WTC11 (cell line): ENCODE data around the gene CCSER2. TPM values are rescaled to one million over a fixed set of nuclear protein-coding genes. Genes with fewer than 3 reads are reported as not detected.

Experiments used
- ATAC-seq: fragments of 200-7000 bp; cut with Tn5 transposase; 2 replicates; pipeline ENCODE4 v1.10.0; 2021; ENCODE audit warnings: mild to moderate bottlenecking, moderate library complexity
- CTCF ChIA-PET: fragments of 300-600 bp; sonication (Branson Sonifier 250); formaldehyde crosslinking; loops from one replicate; lab custom pipeline; 2021; ENCODE audit warnings: antibody characterized with exemption; lab: Charles Lee
- POLR2A ChIA-PET: fragments of 350-600 bp; sonication (Branson Sonifier 250); formaldehyde crosslinking; loops from one replicate; lab custom pipeline; 2021; ENCODE audit warnings: antibody characterized with exemption; lab: Charles Lee
- DNase-seq: peaks from one replicate; pipeline ENCODE4 v3.0.0; 2021; ENCODE audit warnings: low spot score
- H3K27ac Mint-ChIP-seq: 2 replicates; pipeline ENCODE4 v1.8.0; 2021; ENCODE audit warnings: mixed read lengths
- H3K27me3 Mint-ChIP-seq: 2 replicates; pipeline ENCODE4 v1.8.0; 2021; ENCODE audit warnings: low read depth, mild to moderate bottlenecking, moderate library complexity, mixed read lengths
- H3K36me3 Mint-ChIP-seq: 2 replicates; pipeline ENCODE4 v1.8.0; 2021; ENCODE audit warnings: mixed read lengths
- H3K4me1 Mint-ChIP-seq: 2 replicates; pipeline ENCODE4 v1.8.0; 2022; ENCODE audit warnings: mixed read lengths
- H3K4me3 Mint-ChIP-seq: 2 replicates; pipeline ENCODE4 v1.8.0; 2021; ENCODE audit warnings: mild to moderate bottlenecking, moderate library complexity, mixed read lengths
- H3K9me3 Mint-ChIP-seq: 2 replicates; pipeline ENCODE4 v1.8.0; 2021; ENCODE audit warnings: mixed read lengths
- CREB1 ChIP-seq: sonication (generic); formaldehyde crosslinking; IDR thresholded peaks from 2 replicates; pipeline ENCODE4 v1.8.0; 2023; ENCODE audit warnings: mild to moderate bottlenecking, missing genetic modification reagents
- CTCF ChIP-seq: fragments of 200-600 bp; IDR thresholded peaks from 2 replicates; pipeline ENCODE4 v1.8.0; 2022; ENCODE audit warnings: antibody characterized with exemption
- E2F1 ChIP-seq: sonication (generic); formaldehyde crosslinking; IDR thresholded peaks from 2 replicates; pipeline ENCODE4 v1.8.0; 2022; ENCODE audit warnings: mild to moderate bottlenecking, missing genetic modification reagents
- ERG ChIP-seq: fragments of 250-450 bp; sonication (Bioruptor Pico); IDR thresholded peaks from 2 replicates; pipeline ENCODE4 v1.8.0; 2021; ENCODE audit warnings: mild to moderate bottlenecking
- FOXJ3 ChIP-seq: sonication (generic); formaldehyde crosslinking; IDR thresholded peaks from 2 replicates; pipeline ENCODE4 v1.9.0; 2021; ENCODE audit warnings: missing genetic modification reagents, mild to moderate bottlenecking, borderline replicate concordance
- FOXK1 ChIP-seq: sonication (generic); formaldehyde crosslinking; IDR thresholded peaks from 2 replicates; pipeline ENCODE4 v1.8.0; 2022; ENCODE audit warnings: mild to moderate bottlenecking, moderate library complexity, missing genetic modification reagents
- IRF1 ChIP-seq: sonication (generic); formaldehyde crosslinking; IDR thresholded peaks from 2 replicates; pipeline ENCODE4 v1.8.0; 2023; ENCODE audit warnings: missing genetic modification reagents
- IRF2 ChIP-seq: sonication (generic); formaldehyde crosslinking; IDR thresholded peaks from 2 replicates; pipeline ENCODE4 v1.8.0; 2022; ENCODE audit warnings: low read depth, missing genetic modification reagents, borderline replicate concordance
- JUN ChIP-seq: sonication (generic); formaldehyde crosslinking; IDR thresholded peaks from 2 replicates; pipeline ENCODE4 v1.8.0; 2023; ENCODE audit warnings: mild to moderate bottlenecking, missing genetic modification reagents
- KAT7 ChIP-seq: sonication (generic); formaldehyde crosslinking; IDR thresholded peaks from 2 replicates; pipeline ENCODE4 v1.8.1; 2023; ENCODE audit warnings: missing genetic modification reagents, mild to moderate bottlenecking, borderline replicate concordance
- MLX ChIP-seq: sonication (generic); formaldehyde crosslinking; IDR thresholded peaks from 2 replicates; pipeline ENCODE4 v1.8.1; 2023; ENCODE audit warnings: mild to moderate bottlenecking, missing genetic modification reagents, moderate library complexity
- MXD4 ChIP-seq: fragments of 250-450 bp; sonication (Bioruptor Pico); IDR thresholded peaks from 2 replicates; pipeline ENCODE4 v1.8.0; 2021; ENCODE audit warnings: mild to moderate bottlenecking, moderate library complexity, borderline replicate concordance
- MYBL2 ChIP-seq: sonication (generic); formaldehyde crosslinking; IDR thresholded peaks from 2 replicates; pipeline ENCODE4 v1.8.1; 2023; ENCODE audit warnings: mild to moderate bottlenecking, moderate library complexity, missing genetic modification reagents
- NFATC4 ChIP-seq: fragments of 250-450 bp; sonication (Bioruptor Pico); IDR thresholded peaks from 2 replicates; pipeline ENCODE4 v1.9.0; 2021; ENCODE audit warnings: mild to moderate bottlenecking
- PRRX2 ChIP-seq: fragments of 250-450 bp; sonication (Bioruptor Pico); IDR thresholded peaks from 2 replicates; pipeline ENCODE4 v1.8.0; 2021; ENCODE audit warnings: mild to moderate bottlenecking
- RORB ChIP-seq: fragments of 250-450 bp; sonication (Bioruptor Pico); IDR thresholded peaks from 2 replicates; pipeline ENCODE4 v1.9.0; 2021; ENCODE audit warnings: mild to moderate bottlenecking
- SOX15 ChIP-seq: fragments of 250-450 bp; sonication (Bioruptor Pico); IDR thresholded peaks from 2 replicates; pipeline ENCODE4 v1.9.0; 2021; ENCODE audit warnings: mild to moderate bottlenecking
- ZBTB21 ChIP-seq: sonication (generic); formaldehyde crosslinking; IDR thresholded peaks from 2 replicates; pipeline ENCODE4 v1.8.1; 2023; ENCODE audit warnings: mild to moderate bottlenecking, missing genetic modification reagents, borderline replicate concordance
- ZNF232 ChIP-seq: sonication (generic); formaldehyde crosslinking; IDR thresholded peaks from 2 replicates; pipeline ENCODE4 v1.8.0; 2022; ENCODE audit warnings: mild to moderate bottlenecking, missing genetic modification reagents
- ZNF317 ChIP-seq: sonication (generic); formaldehyde crosslinking; IDR thresholded peaks from 2 replicates; pipeline ENCODE4 v1.8.1; 2023; ENCODE audit warnings: low read depth, mild to moderate bottlenecking, moderate library complexity, missing genetic modification reagents, borderline replicate concordance
- total RNA-seq: library from RNA; stranded (reverse); gene quantifications from 3 replicates; pipeline ENCODE4 v1.2.3, GENCODE V29; 2021

The CCSER2 gene
- total RNA-seq, 1 experiment from 2014 or later, result 30.6 TPM

GRCh38 chr10:84348860-84349259 lies 20.5 kb downstream of the CCSER2 start (continued):
- no peak for TF ChIP-seq FOXJ3 (CRISPR knock-in tag)
- TF ChIP-seq, all 79 proteins: peak for 0

- Mint-ChIP-seq H3K27ac (no peak overlapping the region), H3K9me3 (peaks cover 12% of the 10 kb centered on the region), H3K4me3 (no peak overlapping the region)
- CTCF ChIA-PET, result interaction anchor here (0.5 to 4.9 kb wide), 36 partner anchors 9 to 261 kb away, joined by 3 to 48 read pairs (median 4); partner anchors contain the start of genes CCSER2 and RGR
- no peak for TF ChIP-seq ZNF232
- no peak for TF ChIP-seq PRRX2 (CRISPR knock-in tag)
- TF ChIP-seq IRF2, result no peak
- TF ChIP-seq CTCF, result peak; percentile 62; the same call in 1 of the 2 replicates
- TF ChIP-seq MYBL2 (CRISPR knock-in tag), result no peak
- TF ChIP-seq MXD4 (CRISPR knock-in tag), result no peak
- TF ChIP-seq MLX (CRISPR knock-in tag), result no peak
- TF ChIP-seq CREB1 (CRISPR knock-in tag), result no peak
- TF ChIP-seq, all 79 proteins: peak for 1
- ATAC-seq (peak; percentile 93), DNase-seq (peak; percentile 82)
- Mint-ChIP-seq H3K4me1 (peaks cover 53% of the 10 kb centered on the region), H3K36me3 (peaks cover 14% of the 10 kb centered on the region), H3K27me3 (no peaks in the 10 kb centered on the region)
- POLR2A ChIA-PET, result interaction anchor here (0.6 to 1.3 kb wide), 2 partner anchors 14 to 183 kb away, joined by 3 to 6 read pairs; no protein-coding TSS in a partner anchor
These were observed 24.0 kb downstream of the CCSER2 start for GRCh38 chr10:84352251-84352842.

- DNase-seq (no peak), ATAC-seq (peak; percentile 71)
- no peaks in the 10 kb centered on the region for H3K27me3 Mint-ChIP-seq
- CTCF ChIA-PET, result interaction anchor here (0.8 to 4.9 kb wide), 16 partner anchors 11 to 260 kb away, joined by 3 to 48 read pairs (median 5); partner anchors contain the start of gene CCSER2
- no peak overlapping the region for H3K4me3 Mint-ChIP-seq
- peaks cover 9% of the 10 kb centered on the region for H3K9me3 Mint-ChIP-seq
- H3K4me1 Mint-ChIP-seq, result peaks cover 53% of the 10 kb centered on the region
- TF ChIP-seq ZBTB21 (CRISPR knock-in tag) (no peak), NFATC4 (CRISPR knock-in tag) (no peak), E2F1 (CRISPR knock-in tag) (no peak), KAT7 (CRISPR knock-in tag) (no peak), IRF1 (CRISPR knock-in tag) (no peak), PRRX2 (CRISPR knock-in tag) (no peak), RORB (no peak), JUN (no peak), FOXK1 (CRISPR knock-in tag) (no peak), ERG (no peak), ZNF317 (no peak), SOX15 (CRISPR knock-in tag) (no peak)
- H3K27ac Mint-ChIP-seq, result peak overlapping the region; percentile 46
- peaks cover 8% of the 10 kb centered on the region for H3K36me3 Mint-ChIP-seq
- POLR2A ChIA-PET, result interaction anchor here (0.6 to 1.1 kb wide), 2 partner anchors 24 to 182 kb away, joined by 3 to 6 read pairs; no protein-coding TSS in a partner anchor
These were observed 24.8 kb downstream of the CCSER2 start for GRCh38 chr10:84353052-84353803.
